GM23248 (cell line): Measurements from ENCODE around the gene CLMP. TPM values are rescaled to one million over a fixed set of nuclear protein-coding genes. Genes with fewer than 3 reads are reported as not detected.
"Not testable (repeated sequence)": the region's sequence is repeated elsewhere in the genome, so short reads cannot be mapped to it uniquely, and the experiment has no call there.

ENCODE experiments used
- DNase-seq: peaks from one replicate; pipeline ENCODE4 v3.0.0-alpha.2; 2015
- H2AFZ ChIP-seq: fragments of 200-600 bp; sonication (generic); 2 replicates; pipeline ENCODE4 v1.6.1; 2016; ENCODE audit warnings: antibody characterized with exemption
- H3F3A ChIP-seq: fragments of 200-600 bp; sonication (generic); 2 replicates; pipeline ENCODE4 v1.6.1; 2016; ENCODE audit warnings: mild to moderate bottlenecking, antibody characterized with exemption, mixed run types; ENCODE audit not compliant: insufficient read depth
- H3K27ac ChIP-seq: fragments of 200-600 bp; sonication (generic); 2 replicates; pipeline ENCODE4 v1.5.1; 2016; ENCODE audit warnings: mild to moderate bottlenecking
- H3K27me3 ChIP-seq: fragments of 200-600 bp; sonication (generic); replicated peaks from 2 replicates; pipeline ENCODE4 v1.6.1; 2016; ENCODE audit warnings: mild to moderate bottlenecking; ENCODE audit not compliant: insufficient read depth
- H3K36me3 ChIP-seq: fragments of 200-600 bp; sonication (generic); 2 replicates; pipeline ENCODE4 v1.6.1; 2016; ENCODE audit warnings: low read depth, mild to moderate bottlenecking
- H3K4me1 ChIP-seq: fragments of 200-600 bp; sonication (generic); 2 replicates; pipeline ENCODE4 v1.6.1; 2016; ENCODE audit warnings: mild to moderate bottlenecking; ENCODE audit not compliant: insufficient read depth
- H3K4me2 ChIP-seq: fragments of 200-600 bp; sonication (generic); one replicate; pipeline ENCODE4 v1.6.1; 2016; ENCODE audit warnings: mild to moderate bottlenecking; ENCODE audit not compliant: unreplicated experiment
- H3K4me3 ChIP-seq: fragments of 200-600 bp; sonication (generic); 2 replicates; pipeline ENCODE4 v1.5.1; 2016; ENCODE audit warnings: mild to moderate bottlenecking
- H3K79me2 ChIP-seq: fragments of 200-600 bp; sonication (generic); 2 replicates; pipeline ENCODE4 v1.6.1; 2016; ENCODE audit warnings: mild to moderate bottlenecking; ENCODE audit not compliant: insufficient read depth
- H3K9ac ChIP-seq: fragments of 200-600 bp; sonication (generic); 2 replicates; pipeline ENCODE4 v1.6.1; 2016; ENCODE audit warnings: mild to moderate bottlenecking
- H3K9me2 ChIP-seq: fragments of 200-600 bp; sonication (generic); 2 replicates; pipeline ENCODE4 v1.6.1; 2016; ENCODE audit warnings: mixed run types, mild to moderate bottlenecking, moderate library complexity; ENCODE audit not compliant: insufficient read depth
- H3K9me3 ChIP-seq: fragments of 200-600 bp; sonication (generic); one replicate; pipeline ENCODE4 v1.6.1; 2017; ENCODE audit warnings: low read depth
- H4K20me1 ChIP-seq: fragments of 200-600 bp; sonication (generic); 2 replicates; pipeline ENCODE4 v1.6.0; 2016; ENCODE audit not compliant: insufficient read depth
- EZH2 ChIP-seq: fragments of 200-600 bp; sonication (generic); IDR thresholded peaks from 2 replicates; pipeline ENCODE4 v1.6.1; 2018; ENCODE audit warnings: antibody characterized with exemption, mild to moderate bottlenecking; ENCODE audit not compliant: insufficient read depth, poor library complexity, severe bottlenecking
- EZH2phosphoT487 ChIP-seq: fragments of 200-600 bp; sonication (generic); IDR thresholded peaks from 2 replicates; pipeline ENCODE4 v1.6.1; 2018; ENCODE audit warnings: antibody characterized with exemption, moderate library complexity, mild to moderate bottlenecking, low read depth; ENCODE audit not compliant: insufficient read depth
- WGBS, 2 experiments: methylation state at CpG; one replicate each; pipeline ENCODE4 v1.1.6; 2015 to 2017; ENCODE audit warnings: low lambda C conversion rate in 2 of 2, low coverage in 1 of 2; ENCODE audit errors: missing lambda C conversion rate in 2 of 2; 5-methylcytosine and 5-hydroxymethylcytosine counted together
- in situ Hi-C: fragments of 300-500 bp; cut with MboI; formaldehyde crosslinking; loops from 2 replicates; pipeline ENCODE4 v1.15.0; 2020
- polyA plus RNA-seq: library from polyadenylated mRNA; unstranded; fragments of >200 nt; fragmentation: Nextera tagmentation; extraction: Ambion mirVana; gene quantifications from 2 replicates; pipeline ENCODE4 v1.2.1, GENCODE V29; 2016
- total RNA-seq: library from RNA; depleted of rRNA; stranded (reverse); fragments of >200 nt; shearing (Covaris generic); gene quantifications from 2 replicates; pipeline ENCODE4 v1.2.3, GENCODE V29; 2014

Gene CLMP
- total and polyA plus RNA-seq, 2 experiments from 2014 or later: 166 to 215 TPM

DNA sequence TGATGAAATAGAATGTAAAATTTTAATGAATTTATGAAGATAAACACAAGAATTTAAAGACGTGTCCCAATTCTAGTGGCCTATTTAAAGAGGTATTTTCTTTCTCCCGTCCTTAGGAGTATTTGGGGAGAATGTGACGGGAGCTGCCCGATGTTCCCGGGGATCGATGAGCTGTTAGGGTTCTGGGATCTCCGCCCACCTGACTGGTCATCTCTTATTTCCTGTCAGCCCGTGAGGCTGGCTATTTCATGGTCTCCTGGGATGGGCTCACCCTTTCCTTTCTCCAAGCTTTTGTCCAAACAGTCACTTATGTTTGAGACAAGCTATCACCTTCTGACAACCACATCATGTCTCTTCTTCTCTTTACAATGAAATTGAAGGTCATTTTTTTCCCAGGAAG lies 16.9 kb upstream of the CLMP start:
- H3K79me2 ChIP-seq: no peaks in the 10 kb centered on the region
- peak overlapping the region; percentile 82 for H3K4me2 ChIP-seq
- peak; percentile 83 for DNase-seq
- no peaks in the 10 kb centered on the region for H3K9me3 ChIP-seq
- H4K20me1 ChIP-seq: no peaks in the 10 kb centered on the region
- no peaks in the 10 kb centered on the region for H3K9me2 ChIP-seq
- H3K9ac ChIP-seq: peak overlapping the region; percentile 56
- H3K36me3 ChIP-seq: no peaks in the 10 kb centered on the region
- 30 to 31% methylated on average over 8 of the region's 8 CpGs for WGBS, 2 experiments
- no peaks in the 10 kb centered on the region for H3K27me3 ChIP-seq
- H3F3A ChIP-seq: peaks cover 22% of the 10 kb centered on the region
- peak overlapping the region; percentile 81 for H3K27ac ChIP-seq
- H3K4me3 ChIP-seq: peak overlapping the region; percentile 31
- TF ChIP-seq EZH2 (no peak), EZH2phosphoT487 (no peak)
- in situ Hi-C loops: no loop called here
- peak overlapping the region; percentile 62 for H2AFZ ChIP-seq
- H3K4me1 ChIP-seq: peaks cover 21% of the 10 kb centered on the region

- Histone ChIP-seq H3K27me3 (no peaks in the 10 kb centered on the region), H4K20me1 (no peaks in the 10 kb centered on the region), H3K36me3 (no peaks in the 10 kb centered on the region), H3K27ac (peak overlapping the region; percentile 81), H3K9ac (peak overlapping the region; percentile 56; the same call in 1 of the 2 replicates), H3K79me2 (no peaks in the 10 kb centered on the region), H3K4me3 (peak overlapping the region; percentile 31; the same call in 1 of the 2 replicates), H3K9me3 (no peaks in the 10 kb centered on the region), H3F3A (peaks cover 22% of the 10 kb centered on the region), H3K4me1 (peaks cover 21% of the 10 kb centered on the region), H3K4me2 (peak overlapping the region; percentile 82), H3K9me2 (no peaks in the 10 kb centered on the region), H2AFZ (no peak overlapping the region)
- TF ChIP-seq EZH2 (no peak), EZH2phosphoT487 (no peak)
- DNase-seq: no peak
- WGBS, 2 experiments: 91 to 93% methylated on average over 11 of the region's 11 CpGs
- in situ Hi-C loops: no loop called here
These were observed 16.3 kb upstream of the CLMP start for GRCh38 chr11:123211149-123211852.

DNA sequence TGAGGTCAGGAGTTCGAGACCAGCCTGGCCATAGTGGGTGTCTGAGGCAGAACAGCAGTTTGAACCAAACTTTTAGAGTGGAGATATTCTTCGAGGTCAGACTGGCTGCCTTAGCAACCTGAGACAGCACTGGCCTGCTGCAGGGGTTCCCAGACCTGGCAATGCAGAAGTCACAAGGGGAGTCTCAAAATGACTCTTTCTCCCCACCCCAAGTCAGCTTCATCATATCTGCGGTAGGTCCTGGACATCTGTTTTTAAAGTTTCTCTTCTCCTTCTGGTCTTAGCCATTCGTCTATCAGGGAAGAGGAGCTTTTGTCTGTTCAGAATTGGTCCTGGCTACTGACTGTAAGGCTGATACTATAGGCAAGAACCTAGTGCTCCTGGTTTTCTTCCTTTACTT lies 14.5 kb upstream of the CLMP start:
- Histone ChIP-seq H4K20me1 (no peaks in the 10 kb centered on the region), H3K4me1 (peaks cover 21% of the 10 kb centered on the region), H3K4me3 (no peak overlapping the region), H3K4me2 (no peak overlapping the region), H3K9ac (no peak overlapping the region), H2AFZ (no peak overlapping the region), H3K27ac (no peak overlapping the region), H3K27me3 (no peaks in the 10 kb centered on the region), H3K9me3 (no peaks in the 10 kb centered on the region), H3F3A (peaks cover 22% of the 10 kb centered on the region), H3K9me2 (no peaks in the 10 kb centered on the region), H3K79me2 (no peaks in the 10 kb centered on the region), H3K36me3 (no peaks in the 10 kb centered on the region)
- DNase-seq: no peak
- TF ChIP-seq EZH2phosphoT487 (no peak), EZH2 (no peak)
- WGBS, 2 experiments: 95 to 97% methylated on average over 4 of the region's 4 CpGs
- in situ Hi-C loops: no loop called here

- WGBS, 2 experiments: 81 to 85% methylated on average over 10 of the region's 10 CpGs
- H4K20me1 ChIP-seq: no peaks in the 10 kb centered on the region
- in situ Hi-C loops: no loop called here
- H3K36me3 ChIP-seq: no peaks in the 10 kb centered on the region
- no peaks in the 10 kb centered on the region for H3K27me3 ChIP-seq
- peaks cover 23% of the 10 kb centered on the region for H3K4me1 ChIP-seq
- no peak for TF ChIP-seq EZH2phosphoT487
- TF ChIP-seq EZH2: no peak
- H3K4me3 ChIP-seq: no peak overlapping the region
- no peaks in the 10 kb centered on the region for H3K9me3 ChIP-seq
- H3K9me2 ChIP-seq: no peaks in the 10 kb centered on the region
- H3K4me2 ChIP-seq: no peak overlapping the region
- no peaks in the 10 kb centered on the region for H3K79me2 ChIP-seq
- H3K27ac ChIP-seq: no peak overlapping the region
- peaks cover 10% of the 10 kb centered on the region for H3F3A ChIP-seq
- no peak for DNase-seq
- H2AFZ ChIP-seq: no peak overlapping the region
- H3K9ac ChIP-seq: no peak overlapping the region
These were observed 11.9 kb upstream of the CLMP start for GRCh38 chr11:123206791-123207434.

GRCh38 chr11:123206055-123206454 lies 11.0 kb upstream of the CLMP start:
- H3K9me2 ChIP-seq, H3K4me2 ChIP-seq, H3K9ac ChIP-seq, H3K79me2 ChIP-seq, H3K27ac ChIP-seq, H3K4me3 ChIP-seq, in situ Hi-C loops, H2AFZ ChIP-seq, DNase-seq, H4K20me1 ChIP-seq, H3K27me3 ChIP-seq, H3K9me3 ChIP-seq, H3K36me3 ChIP-seq: not testable (repeated sequence)
- 76 to 79% methylated on average over 7 of the region's 7 CpGs for WGBS, 2 experiments
- peaks cover 21% of the 10 kb centered on the region for H3K4me1 ChIP-seq
- peaks cover 15% of the 10 kb centered on the region; the same call in 1 of the 2 replicates for H3F3A ChIP-seq
